DND-41 (cell line): ENCODE measurements around the gene IL2RA.
A peak's percentile ranks its signal among the peaks of the same experiment; 100 is the strongest.

Source experiments
- ATAC-seq: fragments of 200-7000 bp; cut with Tn5 transposase; 3 replicates; pipeline ENCODE4 v1.9.1; 2021; ENCODE audit warnings: low read depth; ENCODE audit not compliant: insufficient read depth
- DNase-seq: peaks from one replicate; pipeline ENCODE4 v3.0.0-alpha.2; 2020
- H2AFZ ChIP-seq: 2 replicates; pipeline ENCODE4 v1.6.0; 2012; ENCODE audit warnings: low read depth, low read length
- H3K27ac ChIP-seq: 2 replicates; pipeline ENCODE4 v1.5.1; 2012; ENCODE audit warnings: low read length, inconsistent platforms
- H3K27me3 ChIP-seq: fragments of 200-600 bp; sonication (generic); 2 replicates; pipeline ENCODE4 v1.6.0; 2012; ENCODE audit warnings: low read length, mild to moderate bottlenecking, inconsistent platforms; ENCODE audit not compliant: insufficient read depth, poor library complexity
- H3K36me3 ChIP-seq: 2 replicates; pipeline ENCODE4 v1.5.1; 2012; ENCODE audit warnings: low read length, inconsistent platforms; ENCODE audit not compliant: insufficient read depth
- H3K4me1 ChIP-seq: 2 replicates; pipeline ENCODE4 v1.5.1; 2012; ENCODE audit warnings: mild to moderate bottlenecking, low read length; ENCODE audit not compliant: insufficient read depth
- H3K4me2 ChIP-seq: 2 replicates; pipeline ENCODE4 v1.6.0; 2012; ENCODE audit warnings: mild to moderate bottlenecking, moderate library complexity, low read length, inconsistent platforms; ENCODE audit not compliant: insufficient read depth
- H3K4me3 ChIP-seq, 2 experiments: fragments of 200-600 bp in 1 of 2; shearing (Covaris generic) in 1 of 2; 2 replicates each; pipeline ENCODE4 v1.5.1; 2012 to 2016; ENCODE audit warnings: inconsistent platforms in 2 of 2, low read length in 2 of 2, mild to moderate bottlenecking in 2 of 2, low read depth in 1 of 2, moderate library complexity in 1 of 2
- H3K79me2 ChIP-seq: 2 replicates; pipeline ENCODE4 v1.6.0; 2012; ENCODE audit warnings: low read length, inconsistent platforms; ENCODE audit not compliant: insufficient read depth
- H3K9ac ChIP-seq: 2 replicates; pipeline ENCODE4 v1.6.0; 2012; ENCODE audit warnings: low read depth, mild to moderate bottlenecking, inconsistent platforms, low read length, moderate library complexity
- H3K9me3 ChIP-seq: 2 replicates; pipeline ENCODE4 v1.5.1; 2012; ENCODE audit warnings: low read length, moderate library complexity, mild to moderate bottlenecking, inconsistent platforms; ENCODE audit not compliant: insufficient read depth, severe bottlenecking
- H4K20me1 ChIP-seq: 2 replicates; pipeline ENCODE4 v1.6.0; 2012; ENCODE audit warnings: low read length; ENCODE audit not compliant: insufficient read depth
- CTCF ChIP-seq: IDR thresholded peaks from 2 replicates; pipeline ENCODE4 v1.5.1; 2012; ENCODE audit warnings: borderline replicate concordance, low read length, moderate library complexity, mild to moderate bottlenecking; ENCODE audit not compliant: poor library complexity, severe bottlenecking; ENCODE audit errors: extremely low read depth
- EZH2 ChIP-seq: IDR thresholded peaks from 3 replicates; pipeline ENCODE4 v1.6.1; 2012; ENCODE audit warnings: borderline replicate concordance, low read depth, mild to moderate bottlenecking, moderate library complexity, low read length, inconsistent platforms; ENCODE audit not compliant: severe bottlenecking

The IL2RA gene

GRCh38 chr10:6062101-6062771, at the start of gene IL2RA:
Gene IL2RA, minus strand, starts transcription at chr10:6062367. Its CDS starts 216 bp downstream, at chr10:6062151.
- no peak within 1 kb of the TSS for H3K27ac ChIP-seq
- no peak within 1 kb of the TSS for H2AFZ ChIP-seq
- no peaks in the 10 kb centered on the region for H4K20me1 ChIP-seq
- no peaks in the 10 kb centered on the region for H3K36me3 ChIP-seq
- peaks cover 9% of the 10 kb centered on the region for H3K27me3 ChIP-seq
- H3K79me2 ChIP-seq: no peaks in the 10 kb centered on the region
- H3K4me3 ChIP-seq: no peak within 1 kb of the TSS
- no peaks in the 10 kb centered on the region for H3K9me3 ChIP-seq
- DNase-seq (no peak), ATAC-seq (peak; percentile 72)
- TF ChIP-seq CTCF: no peak
- TF ChIP-seq EZH2: no peak
- H3K9ac ChIP-seq: no peak within 1 kb of the TSS
- no peak within 1 kb of the TSS for H3K4me2 ChIP-seq
- peaks cover 10% of the 10 kb centered on the region; the same call in 1 of the 2 replicates for H3K4me1 ChIP-seq

GRCh38 chr10:6110136-6110535, 48.0 kb upstream of the IL2RA start:
- DNase-seq (no peak), ATAC-seq (no peak)
- no peak overlapping the region for H2AFZ ChIP-seq
- no peak overlapping the region for H3K4me3 ChIP-seq
- no peak for TF ChIP-seq EZH2
- TF ChIP-seq CTCF: no peak
- peaks cover 9% of the 10 kb centered on the region for H4K20me1 ChIP-seq
- peaks cover 20% of the 10 kb centered on the region for H3K79me2 ChIP-seq
- no peak overlapping the region for H3K9ac ChIP-seq
- H3K4me2 ChIP-seq: no peak overlapping the region
- H3K4me1 ChIP-seq: peaks cover 2% of the 10 kb centered on the region; the same call in 1 of the 2 replicates
- no peaks in the 10 kb centered on the region for H3K27me3 ChIP-seq
- H3K27ac ChIP-seq: no peak overlapping the region
- peaks cover 98% of the 10 kb centered on the region for H3K36me3 ChIP-seq
- no peaks in the 10 kb centered on the region for H3K9me3 ChIP-seq

DNA sequence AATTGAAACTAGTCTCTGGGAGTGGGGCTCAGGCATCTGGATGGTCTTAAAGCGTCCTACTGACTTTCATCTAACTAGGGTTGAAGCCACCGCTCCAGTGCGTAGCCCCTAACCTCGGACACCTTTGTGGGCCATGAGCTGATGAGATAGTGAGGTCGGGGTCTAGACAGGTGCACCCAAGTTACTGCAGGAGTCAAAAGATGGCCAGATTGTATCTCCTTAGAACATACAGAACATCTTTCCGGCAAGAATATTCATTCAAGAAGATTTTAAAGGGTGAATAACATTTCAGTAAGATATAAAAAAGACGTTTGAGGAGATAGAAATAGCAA, 47.2 kb upstream of the IL2RA start:
- Histone ChIP-seq H3K4me1 (peaks cover 2% of the 10 kb centered on the region; the same call in 1 of the 2 replicates), H3K4me3 (no peak overlapping the region), H3K9me3 (no peaks in the 10 kb centered on the region), H3K4me2 (no peak overlapping the region), H2AFZ (no peak overlapping the region), H3K36me3 (peaks cover 98% of the 10 kb centered on the region), H3K79me2 (peaks cover 23% of the 10 kb centered on the region), H3K9ac (no peak overlapping the region), H3K27me3 (no peaks in the 10 kb centered on the region), H3K27ac (peak overlapping the region; percentile 48; the same call in 1 of the 2 replicates), H4K20me1 (peaks cover 16% of the 10 kb centered on the region)
- TF ChIP-seq EZH2: no peak
- TF ChIP-seq CTCF: no peak
- DNase-seq (no peak), ATAC-seq (no peak)
